Keratinocyte (primary cell): ENCODE results near the gene METAP1.

ENCODE experiments used
- EZH2 ChIP-seq: IDR thresholded peaks from one replicate; pipeline ENCODE4 v1.6.1; 2012; ENCODE audit warnings: inconsistent platforms, mild to moderate bottlenecking, low read length, moderate library complexity
- TF ChIP-seq, protein P1 (sequence below), 3 experiments: IDR thresholded peaks in 1 of 3; conservative IDR thresholded peaks in 1 of 3; optimal IDR thresholded peaks in 1 of 3; 2 replicates in 2 of 3; 3 replicates in 1 of 3; pipeline versions ENCODE3 to v1.5.1; 2011; ENCODE audit warnings: low read length in 3 of 3, mild to moderate bottlenecking in 3 of 3, moderate library complexity in 2 of 3, control low read depth in 1 of 3, inconsistent platforms in 1 of 3; ENCODE audit not compliant: insufficient read depth in 2 of 3; ENCODE audit errors: extremely low read depth in 1 of 3

DNA sequence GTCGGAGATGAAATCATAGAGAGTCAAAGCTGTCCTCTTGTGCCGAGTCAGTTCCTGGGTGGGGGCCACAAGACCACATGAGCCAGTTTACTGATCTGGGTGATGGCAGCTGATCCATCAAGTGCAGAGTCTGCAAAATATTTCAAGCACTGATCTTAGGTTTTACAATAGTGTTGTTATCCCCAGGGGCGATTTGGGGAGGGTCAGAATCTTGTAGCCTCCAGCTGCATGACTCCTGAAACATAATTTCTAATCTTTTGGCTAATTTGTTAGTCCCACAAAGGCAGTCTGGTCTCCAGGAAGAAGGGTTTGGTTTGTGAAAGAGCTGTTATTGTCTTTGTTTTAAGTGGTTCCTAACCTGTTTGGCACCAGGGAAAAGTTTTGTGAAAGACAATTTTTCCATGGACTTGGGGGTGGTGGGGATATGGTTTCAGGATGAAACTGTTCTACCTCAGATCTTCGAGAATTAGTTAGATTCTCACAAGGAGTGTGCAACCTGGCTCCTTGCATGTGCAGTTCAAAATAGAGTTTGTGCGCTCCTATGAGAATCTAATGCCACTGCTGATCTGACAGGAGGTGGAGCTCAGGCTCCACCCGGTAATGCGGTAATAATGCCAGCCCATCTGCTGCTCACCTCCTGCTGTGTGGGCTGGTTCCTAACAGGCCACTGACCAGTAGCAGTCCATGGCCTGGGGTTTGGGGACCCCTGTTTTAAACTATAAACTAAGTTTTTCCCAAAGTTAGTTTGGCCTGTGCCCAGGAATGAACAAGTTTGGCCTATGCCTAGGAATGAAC lies 29.2 kb downstream of the METAP1 start:
- TF ChIP-seq, protein P1, sequence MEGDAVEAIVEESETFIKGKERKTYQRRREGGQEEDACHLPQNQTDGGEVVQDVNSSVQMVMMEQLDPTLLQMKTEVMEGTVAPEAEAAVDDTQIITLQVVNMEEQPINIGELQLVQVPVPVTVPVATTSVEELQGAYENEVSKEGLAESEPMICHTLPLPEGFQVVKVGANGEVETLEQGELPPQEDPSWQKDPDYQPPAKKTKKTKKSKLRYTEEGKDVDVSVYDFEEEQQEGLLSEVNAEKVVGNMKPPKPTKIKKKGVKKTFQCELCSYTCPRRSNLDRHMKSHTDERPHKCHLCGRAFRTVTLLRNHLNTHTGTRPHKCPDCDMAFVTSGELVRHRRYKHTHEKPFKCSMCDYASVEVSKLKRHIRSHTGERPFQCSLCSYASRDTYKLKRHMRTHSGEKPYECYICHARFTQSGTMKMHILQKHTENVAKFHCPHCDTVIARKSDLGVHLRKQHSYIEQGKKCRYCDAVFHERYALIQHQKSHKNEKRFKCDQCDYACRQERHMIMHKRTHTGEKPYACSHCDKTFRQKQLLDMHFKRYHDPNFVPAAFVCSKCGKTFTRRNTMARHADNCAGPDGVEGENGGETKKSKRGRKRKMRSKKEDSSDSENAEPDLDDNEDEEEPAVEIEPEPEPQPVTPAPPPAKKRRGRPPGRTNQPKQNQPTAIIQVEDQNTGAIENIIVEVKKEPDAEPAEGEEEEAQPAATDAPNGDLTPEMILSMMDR (optimal IDR thresholded peaks at IDR 0.05 in 1 of 3, IDR thresholded peaks at IDR 0.05 in 1 of 3, conservative IDR thresholded peaks at IDR 0.05 in 1 of 3; ENCODE audit: extremely low read depth in 1 of 3, insufficient read depth in 2 of 3, low read length in 3 of 3), result peak in 2 of 3 experiments; percentile 15 to 25
- no peak for TF ChIP-seq EZH2
